Activated naive CD4-positive, alpha-beta T cell treated with anti-CD3 and anti-CD28 coated beads for 36 hours (primary cell): ENCODE data around the gene AFF3. TPM values are rescaled to one million over a fixed set of nuclear protein-coding genes. Genes with fewer than 3 reads are reported as not detected.

Source experiments
- CTCF ChIA-PET: fragments of 350-600 bp; sonication (Branson Sonifier 250); formaldehyde crosslinking; loops from one replicate; lab custom pipeline; 2021; ENCODE audit warnings: antibody characterized with exemption; lab: Charles Lee
- DNase-seq: peaks from one replicate; pipeline ENCODE4 v3.0.0-alpha.2; 2020
- H3K27ac Mint-ChIP-seq: one replicate; pipeline ENCODE4 v1.8.0; 2021; ENCODE audit warnings: mild to moderate bottlenecking, mixed read lengths
- H3K27me3 Mint-ChIP-seq: one replicate; pipeline ENCODE4 v1.8.0; 2021; ENCODE audit warnings: low read depth, mixed read lengths
- H3K36me3 Mint-ChIP-seq: one replicate; pipeline ENCODE4 v1.8.0; 2021; ENCODE audit warnings: low read depth, mixed read lengths
- H3K4me1 Mint-ChIP-seq: one replicate; pipeline ENCODE4 v1.8.0; 2021; ENCODE audit warnings: low read depth, mixed read lengths
- H3K4me3 Mint-ChIP-seq: one replicate; pipeline ENCODE4 v1.8.0; 2021; ENCODE audit warnings: mild to moderate bottlenecking, moderate library complexity, mixed read lengths
- H3K9me3 Mint-ChIP-seq: one replicate; pipeline ENCODE4 v1.8.0; 2021; ENCODE audit warnings: mixed read lengths
- intact Hi-C: fragments of 100-400 bp; cut with micrococcal nuclease; formaldehyde crosslinking; loops from one replicate; pipeline ENCODE4 v1.15.1; 2023
- total RNA-seq, 2 experiments: library from RNA; stranded (reverse); gene quantifications; one replicate each; pipeline ENCODE4 v1.2.3, GENCODE V29; 2021

Gene AFF3
- total RNA-seq, 2 experiments from 2014 or later, result 1.5 to 2.1 TPM

- H3K27ac Mint-ChIP-seq, result no peak overlapping the region
- H3K36me3 Mint-ChIP-seq, result no peaks in the 10 kb centered on the region
- intact Hi-C loops, result no loop called here
- no peaks in the 10 kb centered on the region for H3K9me3 Mint-ChIP-seq
- no peak for DNase-seq
- peaks cover 14% of the 10 kb centered on the region for H3K4me1 Mint-ChIP-seq
- no peak overlapping the region for H3K4me3 Mint-ChIP-seq
- CTCF ChIA-PET, result no interaction called here
- no peaks in the 10 kb centered on the region for H3K27me3 Mint-ChIP-seq
These were observed 314.9 kb downstream of the AFF3 start for GRCh38 chr2:99827296-99827999.

- Mint-ChIP-seq H3K4me3 (no peak overlapping the region), H3K27ac (no peak overlapping the region), H3K9me3 (no peaks in the 10 kb centered on the region), H3K4me1 (peaks cover 14% of the 10 kb centered on the region), H3K36me3 (no peaks in the 10 kb centered on the region), H3K27me3 (no peaks in the 10 kb centered on the region)
- CTCF ChIA-PET, result no interaction called here
- no peak for DNase-seq
- intact Hi-C loops, result no loop called here
These were observed 316.8 kb downstream of the AFF3 start for GRCh38 chr2:99825630-99826029.

- Mint-ChIP-seq H3K9me3 (no peaks in the 10 kb centered on the region), H3K36me3 (no peaks in the 10 kb centered on the region), H3K4me1 (peaks cover 14% of the 10 kb centered on the region), H3K27ac (no peak overlapping the region), H3K27me3 (no peaks in the 10 kb centered on the region), H3K4me3 (no peak overlapping the region)
- intact Hi-C loops, result no loop called here
- no peak for DNase-seq
- CTCF ChIA-PET, result no interaction called here
These were observed 317.6 kb downstream of the AFF3 start for GRCh38 chr2:99824758-99825157.

GRCh38 chr2:99822474-99823207 is 319.7 kb downstream of the AFF3 start:
- Mint-ChIP-seq H3K9me3 (no peaks in the 10 kb centered on the region), H3K4me1 (peaks cover 8% of the 10 kb centered on the region), H3K27me3 (no peaks in the 10 kb centered on the region), H3K36me3 (no peaks in the 10 kb centered on the region), H3K4me3 (no peak overlapping the region), H3K27ac (no peak overlapping the region)
- no peak for DNase-seq
- intact Hi-C loops, result no loop called here
- CTCF ChIA-PET, result no interaction called here

- peaks cover 4% of the 10 kb centered on the region for H3K4me1 Mint-ChIP-seq
- CTCF ChIA-PET, result no interaction called here
- DNase-seq, result no peak
- intact Hi-C loops, result no loop called here
- H3K36me3 Mint-ChIP-seq, result no peaks in the 10 kb centered on the region
- H3K4me3 Mint-ChIP-seq, result no peak overlapping the region
- no peaks in the 10 kb centered on the region for H3K9me3 Mint-ChIP-seq
- H3K27ac Mint-ChIP-seq, result no peak overlapping the region
- no peaks in the 10 kb centered on the region for H3K27me3 Mint-ChIP-seq
These were observed 320.4 kb downstream of the AFF3 start for GRCh38 chr2:99821984-99822383.

- CTCF ChIA-PET, result no interaction called here
- no peaks in the 10 kb centered on the region for H3K36me3 Mint-ChIP-seq
- no peak overlapping the region for H3K4me3 Mint-ChIP-seq
- intact Hi-C loops, result no loop called here
- H3K9me3 Mint-ChIP-seq, result no peaks in the 10 kb centered on the region
- H3K4me1 Mint-ChIP-seq, result no peaks in the 10 kb centered on the region
- no peak overlapping the region for H3K27ac Mint-ChIP-seq
- H3K27me3 Mint-ChIP-seq, result no peaks in the 10 kb centered on the region
- no peak for DNase-seq
These were observed 320.8 kb downstream of the AFF3 start for GRCh38 chr2:99821572-99821971.

GRCh38 chr2:99821039-99821438 is 321.4 kb downstream of the AFF3 start:
- Mint-ChIP-seq H3K36me3 (no peaks in the 10 kb centered on the region), H3K27me3 (no peaks in the 10 kb centered on the region), H3K9me3 (no peaks in the 10 kb centered on the region), H3K4me3 (no peak overlapping the region), H3K27ac (no peak overlapping the region), H3K4me1 (no peaks in the 10 kb centered on the region)
- intact Hi-C loops, result no loop called here
- DNase-seq, result no peak
- CTCF ChIA-PET, result no interaction called here

- CTCF ChIA-PET, result interaction anchor here (1.2 to 1.8 kb wide), 5 partner anchors 416 to 561 kb away, joined by 3 to 16 read pairs (median 5); no protein-coding TSS in a partner anchor
- Mint-ChIP-seq H3K4me3 (no peak overlapping the region), H3K9me3 (peaks cover 2% of the 10 kb centered on the region), H3K27ac (no peak overlapping the region), H3K4me1 (no peaks in the 10 kb centered on the region), H3K27me3 (no peaks in the 10 kb centered on the region), H3K36me3 (no peaks in the 10 kb centered on the region)
- intact Hi-C loops, result loop anchor here (1.0 kb wide), 1 partner anchor 424 kb away; no protein-coding TSS in a partner anchor
- DNase-seq, result no peak
These were observed 322.6 kb downstream of the AFF3 start for GRCh38 chr2:99819766-99820165.

GRCh38 chr2:99818842-99819241 is 323.5 kb downstream of the AFF3 start:
- H3K27me3 Mint-ChIP-seq, result no peaks in the 10 kb centered on the region
- intact Hi-C loops, result loop anchor here (1.0 kb wide), 1 partner anchor 424 kb away; no protein-coding TSS in a partner anchor
- H3K4me1 Mint-ChIP-seq, result no peaks in the 10 kb centered on the region
- no peak overlapping the region for H3K27ac Mint-ChIP-seq
- peaks cover 2% of the 10 kb centered on the region for H3K9me3 Mint-ChIP-seq
- DNase-seq, result no peak
- CTCF ChIA-PET, result interaction anchor here (0.6 to 1.8 kb wide), 9 partner anchors 16 to 562 kb away, joined by 3 to 16 read pairs (median 4); no protein-coding TSS in a partner anchor
- H3K4me3 Mint-ChIP-seq, result no peak overlapping the region
- no peaks in the 10 kb centered on the region for H3K36me3 Mint-ChIP-seq

GRCh38 chr2:99816908-99817307 is 325.5 kb downstream of the AFF3 start:
- intact Hi-C loops, result no loop called here
- peaks cover 2% of the 10 kb centered on the region for H3K9me3 Mint-ChIP-seq
- no peak overlapping the region for H3K27ac Mint-ChIP-seq
- no peaks in the 10 kb centered on the region for H3K36me3 Mint-ChIP-seq
- no peaks in the 10 kb centered on the region for H3K4me1 Mint-ChIP-seq
- no peaks in the 10 kb centered on the region for H3K27me3 Mint-ChIP-seq
- no peak for DNase-seq
- CTCF ChIA-PET, result no interaction called here
- H3K4me3 Mint-ChIP-seq, result no peak overlapping the region

- no peak overlapping the region for H3K27ac Mint-ChIP-seq
- H3K27me3 Mint-ChIP-seq, result no peaks in the 10 kb centered on the region
- CTCF ChIA-PET, result no interaction called here
- intact Hi-C loops, result no loop called here
- H3K9me3 Mint-ChIP-seq, result peaks cover 2% of the 10 kb centered on the region
- DNase-seq, result no peak
- no peaks in the 10 kb centered on the region for H3K36me3 Mint-ChIP-seq
- no peaks in the 10 kb centered on the region for H3K4me1 Mint-ChIP-seq
- no peak overlapping the region for H3K4me3 Mint-ChIP-seq
These were observed 330.0 kb downstream of the AFF3 start for GRCh38 chr2:99812426-99812825.

GRCh38 chr2:99811544-99811943 is 330.8 kb downstream of the AFF3 start:
- Mint-ChIP-seq H3K27ac (no peak overlapping the region), H3K4me3 (no peak overlapping the region), H3K27me3 (no peaks in the 10 kb centered on the region), H3K9me3 (peaks cover 2% of the 10 kb centered on the region), H3K4me1 (no peaks in the 10 kb centered on the region), H3K36me3 (no peaks in the 10 kb centered on the region)
- CTCF ChIA-PET, result no interaction called here
- no peak for DNase-seq
- intact Hi-C loops, result no loop called here

- no peak for DNase-seq
- H3K36me3 Mint-ChIP-seq, result no peaks in the 10 kb centered on the region
- CTCF ChIA-PET, result no interaction called here
- H3K4me3 Mint-ChIP-seq, result no peak overlapping the region
- H3K27me3 Mint-ChIP-seq, result no peaks in the 10 kb centered on the region
- intact Hi-C loops, result no loop called here
- no peak overlapping the region for H3K27ac Mint-ChIP-seq
- no peaks in the 10 kb centered on the region for H3K9me3 Mint-ChIP-seq
- H3K4me1 Mint-ChIP-seq, result no peaks in the 10 kb centered on the region
These were observed 332.2 kb downstream of the AFF3 start for GRCh38 chr2:99810225-99810624.
